HG03060 (cell line): ENCODE data around the gene KLHL24.
"Not testable (repeated sequence)": the region's sequence is repeated elsewhere in the genome, so short reads cannot be mapped to it uniquely, and the experiment has no call there.

Experiments
- ATAC-seq: cut with Tn5 transposase; IDR thresholded peaks from one replicate; pipeline ENCODE4 v1.9.1; 2021; ENCODE audit warnings: low read depth, moderate number of reproducible peaks; ENCODE audit not compliant: unreplicated experiment

Gene KLHL24

GRCh38 chr3:183692436-183692835 lies 57.0 kb downstream of the KLHL24 start:
- ATAC-seq = no peak

GRCh38 chr3:183695569-183696364 lies 60.3 kb downstream of the KLHL24 start:
- ATAC-seq = no peak

GRCh38 chr3:183697123-183697609 lies 61.7 kb downstream of the KLHL24 start:
- no peak for ATAC-seq

- ATAC-seq = peak; percentile 45
Measured at GRCh38 chr3:183697610-183698317, 62.3 kb downstream of the KLHL24 start, which contains the start of gene YEATS2. TSS of gene YEATS2 (plus strand) at chr3:183697797. CDS start at chr3:183715163, 17,366 bp downstream.

- ATAC-seq = peak; percentile 10
Measured at GRCh38 chr3:183698318-183698751, 62.9 kb downstream of the KLHL24 start.

- ATAC-seq = no peak
Measured at GRCh38 chr3:183698756-183699155, 63.3 kb downstream of the KLHL24 start.

- ATAC-seq = no peak
Measured at GRCh38 chr3:183699238-183699947, 64.0 kb downstream of the KLHL24 start.

- ATAC-seq = no peak
Measured at GRCh38 chr3:183701744-183702143, 66.3 kb downstream of the KLHL24 start.

- not testable (repeated sequence) for ATAC-seq
Measured at GRCh38 chr3:183703892-183704291, 68.5 kb downstream of the KLHL24 start.

GRCh38 chr3:183710231-183710630 lies 74.8 kb downstream of the KLHL24 start:
- ATAC-seq = no peak

GRCh38 chr3:183711516-183711915 lies 76.1 kb downstream of the KLHL24 start:
- no peak for ATAC-seq

GRCh38 chr3:183714622-183715021 lies 79.2 kb downstream of the KLHL24 start:
- no peak for ATAC-seq

- ATAC-seq = no peak
Measured at GRCh38 chr3:183718012-183718411, 82.6 kb downstream of the KLHL24 start.

- no peak for ATAC-seq
Measured at GRCh38 chr3:183725387-183725786, 90.0 kb downstream of the KLHL24 start.

- no peak for ATAC-seq
Measured at GRCh38 chr3:183728204-183728603, 92.8 kb downstream of the KLHL24 start.

- ATAC-seq = no peak
Measured at GRCh38 chr3:183730361-183730760, 94.9 kb downstream of the KLHL24 start.

- ATAC-seq = no peak
Measured at GRCh38 chr3:183731611-183732010, 96.2 kb downstream of the KLHL24 start.

GRCh38 chr3:183733553-183733952 lies 98.1 kb downstream of the KLHL24 start:
- ATAC-seq = no peak
